Keratinocyte (primary cell): Measurements from ENCODE around the gene LASP1NB.

Experiments used
- CTCF ChIP-seq, 3 experiments: IDR thresholded peaks in 1 of 3; conservative IDR thresholded peaks in 1 of 3; optimal IDR thresholded peaks in 1 of 3; 2 replicates in 2 of 3; 3 replicates in 1 of 3; pipeline versions ENCODE3 to v1.5.1; 2011; ENCODE audit warnings: low read length in 3 of 3, mild to moderate bottlenecking in 3 of 3, moderate library complexity in 2 of 3, control low read depth in 1 of 3, inconsistent platforms in 1 of 3; ENCODE audit not compliant: insufficient read depth in 2 of 3; ENCODE audit errors: extremely low read depth in 1 of 3
- EZH2 ChIP-seq: IDR thresholded peaks from one replicate; pipeline ENCODE4 v1.6.1; 2012; ENCODE audit warnings: inconsistent platforms, mild to moderate bottlenecking, low read length, moderate library complexity

- TF ChIP-seq EZH2, result no peak
- no peak for TF ChIP-seq CTCF (optimal IDR thresholded peaks at IDR 0.05 in 1 of 3, IDR thresholded peaks at IDR 0.05 in 1 of 3, conservative IDR thresholded peaks at IDR 0.05 in 1 of 3; ENCODE audit: extremely low read depth in 1 of 3, insufficient read depth in 2 of 3, low read length in 3 of 3)
Observed at GRCh38 chr17:38894276-38894675, 31.1 kb upstream of the LASP1NB start.
